HepG2 (cell line): ENCODE measurements around the gene KXD1.

Experiments
- REXO4 ChIP-seq: sonication (generic); formaldehyde crosslinking; IDR thresholded peaks from 2 replicates; pipeline ENCODE4 v1.8.0; 2022; ENCODE audit warnings: missing genetic modification reagents, mild to moderate bottlenecking, borderline replicate concordance
- ZBTB7B ChIP-seq: sonication (generic); formaldehyde crosslinking; IDR thresholded peaks from 2 replicates; pipeline ENCODE4 v1.4.0; 2020; ENCODE audit warnings: missing genetic modification reagents

DNA sequence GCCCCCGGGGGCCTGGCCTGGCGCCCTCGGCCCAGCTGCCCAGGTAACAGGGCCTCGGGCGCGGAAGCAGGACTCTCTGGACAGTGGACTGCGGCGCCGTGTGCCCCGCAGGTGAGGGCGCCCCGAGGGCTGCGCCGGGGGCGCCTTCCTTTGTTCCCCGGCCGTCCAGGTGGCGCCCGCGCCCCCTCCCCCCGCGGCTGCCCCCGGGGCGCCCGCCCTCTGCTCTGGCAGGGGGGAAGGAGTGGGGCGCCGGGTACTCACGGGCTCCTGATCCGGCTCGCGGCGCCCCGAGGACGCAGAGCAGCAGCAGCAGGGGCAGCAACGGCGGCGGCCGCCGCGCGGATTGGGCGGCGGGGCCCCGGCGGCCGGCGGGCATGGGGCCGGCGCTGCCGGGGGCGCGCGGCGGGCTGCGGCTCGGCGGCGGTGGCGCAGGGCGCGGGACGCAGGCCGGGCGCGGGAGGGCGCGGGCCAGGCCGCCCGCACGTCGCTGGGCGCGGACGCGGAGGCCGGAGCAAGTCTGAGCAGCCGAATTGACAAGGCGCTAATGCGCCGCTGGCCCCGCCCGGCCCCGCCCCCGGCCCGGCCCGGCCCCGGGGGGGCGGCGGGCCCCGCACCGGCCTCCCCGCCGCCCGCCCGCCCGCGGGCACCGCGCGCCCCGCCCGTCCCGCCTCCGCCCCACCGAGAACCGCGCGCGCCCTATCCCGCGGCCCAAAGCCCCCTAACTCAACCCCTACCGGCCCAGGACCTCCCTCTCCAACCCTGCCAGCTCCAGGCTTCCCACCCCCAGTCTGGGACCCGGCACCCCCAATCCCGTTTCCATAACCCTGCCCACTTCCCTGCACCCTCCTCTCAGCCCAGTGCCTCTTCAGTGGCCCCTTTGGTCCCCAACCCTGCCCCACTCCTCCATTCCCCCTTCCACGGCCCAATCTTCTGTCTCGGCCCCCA is 48.9 kb downstream of the KXD1 start, which contains the start of gene CRLF1:
- no peak for TF ChIP-seq ZBTB7B (CRISPR knock-in tag)
- TF ChIP-seq REXO4 (CRISPR knock-in tag): no peak
